Peyer's patch (tissue), 4 donors: ENCODE measurements around the gene DAPK1.

Source experiments
- POLR2A ChIP-seq, 2 donors: fragments of 450-650 bp; IDR thresholded peaks; one replicate each; pipeline ENCODE4 v1.5.1; 2017; ENCODE audit warnings: antibody characterized with exemption in 2 of 2, mild to moderate bottlenecking in 2 of 2, moderate library complexity in 2 of 2
- TF ChIP-seq, protein P1 (sequence below), 6 experiments: fragments of 450-650 bp in 4 of 6; fragments of 200-600 bp in 2 of 6; sonication (generic) in 1 of 6; IDR thresholded peaks; one replicate each; pipeline ENCODE4 v1.5.1; 2017 to 2019; ENCODE audit warnings: antibody characterized with exemption in 6 of 6, mild to moderate bottlenecking in 3 of 6, moderate library complexity in 1 of 6

DNA sequence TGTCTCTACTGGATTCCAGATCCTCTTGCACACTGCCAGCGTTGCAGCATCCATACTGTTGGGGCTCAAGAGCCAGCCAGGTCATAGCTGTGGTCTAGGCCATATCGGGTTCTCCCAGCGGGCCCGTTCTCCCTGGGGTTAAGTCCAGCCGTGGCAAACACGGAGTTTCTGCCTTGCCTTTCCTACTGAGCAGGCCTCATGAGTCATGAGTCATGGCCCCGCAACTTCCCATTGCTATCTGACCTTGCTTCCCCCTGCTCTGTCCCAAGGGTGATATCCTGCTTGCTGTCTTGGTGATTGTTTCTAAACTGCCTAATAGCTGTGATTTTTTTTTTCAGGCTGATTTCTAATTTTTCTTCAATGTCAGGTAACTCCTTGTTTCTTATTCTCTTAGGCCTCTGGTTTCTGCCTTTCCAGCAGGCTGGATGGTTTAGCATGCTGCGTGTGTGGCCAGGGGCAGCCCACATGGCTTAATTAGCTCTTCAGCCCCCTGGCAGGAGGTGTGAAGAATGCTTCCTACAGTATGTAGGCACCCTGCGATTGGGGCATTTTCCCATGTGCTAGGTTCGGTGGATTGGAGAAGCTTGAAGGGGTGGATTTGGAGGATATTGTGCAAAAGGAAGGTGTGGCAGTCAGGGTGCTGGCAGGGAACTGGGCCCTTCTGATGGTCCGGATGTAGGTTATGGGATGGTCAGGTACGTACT, 18.7 kb downstream of the DAPK1 start:
- TF ChIP-seq, protein P1, sequence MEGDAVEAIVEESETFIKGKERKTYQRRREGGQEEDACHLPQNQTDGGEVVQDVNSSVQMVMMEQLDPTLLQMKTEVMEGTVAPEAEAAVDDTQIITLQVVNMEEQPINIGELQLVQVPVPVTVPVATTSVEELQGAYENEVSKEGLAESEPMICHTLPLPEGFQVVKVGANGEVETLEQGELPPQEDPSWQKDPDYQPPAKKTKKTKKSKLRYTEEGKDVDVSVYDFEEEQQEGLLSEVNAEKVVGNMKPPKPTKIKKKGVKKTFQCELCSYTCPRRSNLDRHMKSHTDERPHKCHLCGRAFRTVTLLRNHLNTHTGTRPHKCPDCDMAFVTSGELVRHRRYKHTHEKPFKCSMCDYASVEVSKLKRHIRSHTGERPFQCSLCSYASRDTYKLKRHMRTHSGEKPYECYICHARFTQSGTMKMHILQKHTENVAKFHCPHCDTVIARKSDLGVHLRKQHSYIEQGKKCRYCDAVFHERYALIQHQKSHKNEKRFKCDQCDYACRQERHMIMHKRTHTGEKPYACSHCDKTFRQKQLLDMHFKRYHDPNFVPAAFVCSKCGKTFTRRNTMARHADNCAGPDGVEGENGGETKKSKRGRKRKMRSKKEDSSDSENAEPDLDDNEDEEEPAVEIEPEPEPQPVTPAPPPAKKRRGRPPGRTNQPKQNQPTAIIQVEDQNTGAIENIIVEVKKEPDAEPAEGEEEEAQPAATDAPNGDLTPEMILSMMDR (IDR thresholded peaks at IDR 0.05): no peak
- TF ChIP-seq POLR2A (IDR thresholded peaks at IDR 0.05): no peak
